K562 (cell line): ENCODE data around the gene STEAP1B. TPM values are rescaled to one million over a fixed set of nuclear protein-coding genes. Genes with fewer than 3 reads are reported as not detected.

Experiments
- ADNP ChIP-seq: fragments of 200-800 bp; sonication (Bioruptor generic); IDR thresholded peaks from 2 replicates; pipeline ENCODE4 v1.6.1; 2016; ENCODE audit warnings: missing genetic modification characterization, missing compliant biosample characterization
- BHLHE40 ChIP-seq: IDR thresholded peaks from 2 replicates; pipeline ENCODE4 v1.6.1; 2011; ENCODE audit warnings: low read length, improper control_type of control experiment
- BRCA1 ChIP-seq, 2 experiments: fragments of 450-650 bp in 1 of 2; sonication (generic) in 1 of 2; formaldehyde crosslinking in 1 of 2; IDR thresholded peaks; 2 replicates each; pipeline versions ENCODE4 v1.5.0 to v1.6.1; 2017 to 2020; ENCODE audit warnings: mild to moderate bottlenecking in 1 of 2, missing genetic modification reagents in 1 of 2
- BRD9 ChIP-seq: fragments of 450-650 bp; IDR thresholded peaks from 2 replicates; pipeline ENCODE4 v1.6.1; 2018; ENCODE audit warnings: low read depth; ENCODE audit not compliant: partially characterized antibody
- CBFB ChIP-seq: sonication (generic); formaldehyde crosslinking; IDR thresholded peaks from 2 replicates; pipeline ENCODE4 v1.4.0; 2020; ENCODE audit warnings: mild to moderate bottlenecking, missing genetic modification reagents
- CHD2 ChIP-seq: IDR thresholded peaks from 2 replicates; pipeline ENCODE4 v1.6.1; 2011; ENCODE audit warnings: low read depth, low read length
- EWSR1 ChIP-seq: fragments of 450-650 bp; IDR thresholded peaks from 2 replicates; pipeline ENCODE4 v1.6.1; 2018; ENCODE audit warnings: borderline replicate concordance, mild to moderate bottlenecking, low read depth, moderate library complexity; ENCODE audit not compliant: partially characterized antibody
- KLF13 ChIP-seq: fragments of 450-650 bp; IDR thresholded peaks from 2 replicates; pipeline ENCODE4 v1.6.1; 2016; ENCODE audit warnings: missing genetic modification characterization, low read depth, mild to moderate bottlenecking, missing compliant biosample characterization, moderate library complexity, borderline replicate concordance
- KLF16 ChIP-seq: IDR thresholded peaks from 2 replicates; pipeline ENCODE4 v1.6.1; 2016; ENCODE audit warnings: antibody characterized with exemption
- NEUROD1 ChIP-seq: fragments of 150-350 bp; IDR thresholded peaks from 2 replicates; pipeline ENCODE4 v1.6.1; 2014; ENCODE audit warnings: borderline replicate concordance, low read length, low read depth; ENCODE audit not compliant: partially characterized antibody
- NR1H2 ChIP-seq: sonication (generic); formaldehyde crosslinking; IDR thresholded peaks from 2 replicates; pipeline ENCODE4 v1.4.0; 2020; ENCODE audit warnings: mild to moderate bottlenecking, missing genetic modification reagents
- RUNX1 ChIP-seq: sonication (generic); IDR thresholded peaks from 2 replicates; pipeline ENCODE4 v1.6.1; 2016; ENCODE audit warnings: antibody characterized with exemption, low read depth
- STAG1 ChIP-seq: sonication (generic); formaldehyde crosslinking; IDR thresholded peaks from 2 replicates; pipeline ENCODE4 v1.5.0; 2020; ENCODE audit warnings: missing genetic modification reagents, borderline replicate concordance
- TAL1 ChIP-seq: fragments of 450-650 bp; IDR thresholded peaks from 2 replicates; pipeline ENCODE4 v1.6.1; 2016; ENCODE audit warnings: mild to moderate bottlenecking
- ZNF134 ChIP-seq: fragments of 250-450 bp; sonication (Bioruptor Pico); conservative IDR thresholded peaks from 2 replicates; pipeline ENCODE4 v1.4.0; 2020
- ZNF586 ChIP-seq: fragments of 450-650 bp; formaldehyde crosslinking; conservative IDR thresholded peaks from 2 replicates; pipeline ENCODE4 v1.4.0; 2020; ENCODE audit warnings: mild to moderate bottlenecking, moderate library complexity
- ZNF655 ChIP-seq: fragments of 250-450 bp; sonication (Bioruptor Pico); IDR thresholded peaks from 2 replicates; pipeline ENCODE4 v1.5.0; 2021
- ZNF696 ChIP-seq: fragments of 250-450 bp; sonication (Bioruptor Pico); conservative IDR thresholded peaks from 2 replicates; pipeline ENCODE4 v1.4.0; 2020; ENCODE audit warnings: mild to moderate bottlenecking, moderate library complexity
- polyA plus RNA-seq, 8 experiments: library from polyadenylated mRNA; depleted of rRNA in 4 of 8; stranded (reverse) in 5 of 8; unstranded in 3 of 8; fragments of >200 nt; fragmentation: Nextera tagmentation in 2 of 8; fragmentation: Illumina TruSeq in 1 of 8; extraction: Ambion mirVana in 2 of 8; extraction: Trizol in 1 of 8; gene quantifications; 2 replicates each; pipeline versions ENCODE4 v1.2.1 to v1.2.3, GENCODE V29; 2011 to 2014; ENCODE audit warnings: inconsistent platforms in 1 of 8, missing spikeins in 1 of 8
- total RNA-seq, 7 experiments: library from RNA; depleted of rRNA in 6 of 7; stranded (reverse); fragments of >200 nt in 6 of 7; fragmentation: Illumina TruSeq in 2 of 7; extraction: Trizol in 2 of 7; gene quantifications; 2 replicates each; pipeline versions ENCODE4 v1.2.1 to v1.2.3, GENCODE V29; 2011 to 2021; ENCODE audit warnings: low replicate concordance in 1 of 7
- TF ChIP-seq, protein P1 (sequence below): fragments of 450-650 bp; formaldehyde crosslinking; IDR thresholded peaks from 2 replicates; pipeline ENCODE4 v1.4.0; 2020; ENCODE audit warnings: mild to moderate bottlenecking, moderate library complexity
- TF ChIP-seq, protein P2 (sequence below), 3 experiments: IDR thresholded peaks in 2 of 3; conservative IDR thresholded peaks in 1 of 3; 2 replicates each; pipeline ENCODE4 v1.5.1; 2011 to 2012; ENCODE audit warnings: low read length in 3 of 3, mild to moderate bottlenecking in 3 of 3, control low read depth in 2 of 3, improper control_type of control experiment in 1 of 3, inconsistent platforms in 1 of 3, low read depth in 1 of 3, mixed read lengths in 1 of 3, moderate library complexity in 1 of 3; ENCODE audit not compliant: insufficient read depth in 2 of 3
- TF ChIP-seq, protein P3 (sequence below): sonication (generic); formaldehyde crosslinking; IDR thresholded peaks from 2 replicates; pipeline ENCODE4 v1.8.0; 2022; ENCODE audit warnings: missing genetic modification reagents, mild to moderate bottlenecking, moderate library complexity, borderline replicate concordance
- TF ChIP-seq, protein P4 (sequence below), 2 experiments: fragments of 450-650 bp in 1 of 2; sonication (generic) in 1 of 2; formaldehyde crosslinking; conservative IDR thresholded peaks; 2 replicates each; pipeline versions ENCODE4 v1.4.0 to v1.8.1; 2020 to 2022; ENCODE audit warnings: mild to moderate bottlenecking in 1 of 2, missing genetic modification reagents in 1 of 2

The STEAP1B gene
- total and polyA plus RNA-seq, 9 of the 15 experiments (the other 6 are each of a cell fraction or from before 2014, with no cell fraction given), result 20.0 to 38.5 (median 30.6) TPM

GRCh38 chr7:22488643-22489462, 11.1 kb downstream of the STEAP1B start (continued):
- TF ChIP-seq, protein P1, sequence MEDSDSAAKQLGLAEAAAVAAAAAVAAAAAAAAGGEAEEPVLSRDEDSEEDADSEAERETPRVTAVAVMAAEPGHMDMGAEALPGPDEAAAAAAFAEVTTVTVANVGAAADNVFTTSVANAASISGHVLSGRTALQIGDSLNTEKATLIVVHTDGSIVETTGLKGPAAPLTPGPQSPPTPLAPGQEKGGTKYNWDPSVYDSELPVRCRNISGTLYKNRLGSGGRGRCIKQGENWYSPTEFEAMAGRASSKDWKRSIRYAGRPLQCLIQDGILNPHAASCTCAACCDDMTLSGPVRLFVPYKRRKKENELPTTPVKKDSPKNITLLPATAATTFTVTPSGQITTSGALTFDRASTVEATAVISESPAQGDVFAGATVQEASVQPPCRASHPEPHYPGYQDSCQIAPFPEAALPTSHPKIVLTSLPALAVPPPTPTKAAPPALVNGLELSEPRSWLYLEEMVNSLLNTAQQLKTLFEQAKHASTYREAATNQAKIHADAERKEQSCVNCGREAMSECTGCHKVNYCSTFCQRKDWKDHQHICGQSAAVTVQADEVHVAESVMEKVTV, result peak; percentile 87
- TF ChIP-seq, protein P2, sequence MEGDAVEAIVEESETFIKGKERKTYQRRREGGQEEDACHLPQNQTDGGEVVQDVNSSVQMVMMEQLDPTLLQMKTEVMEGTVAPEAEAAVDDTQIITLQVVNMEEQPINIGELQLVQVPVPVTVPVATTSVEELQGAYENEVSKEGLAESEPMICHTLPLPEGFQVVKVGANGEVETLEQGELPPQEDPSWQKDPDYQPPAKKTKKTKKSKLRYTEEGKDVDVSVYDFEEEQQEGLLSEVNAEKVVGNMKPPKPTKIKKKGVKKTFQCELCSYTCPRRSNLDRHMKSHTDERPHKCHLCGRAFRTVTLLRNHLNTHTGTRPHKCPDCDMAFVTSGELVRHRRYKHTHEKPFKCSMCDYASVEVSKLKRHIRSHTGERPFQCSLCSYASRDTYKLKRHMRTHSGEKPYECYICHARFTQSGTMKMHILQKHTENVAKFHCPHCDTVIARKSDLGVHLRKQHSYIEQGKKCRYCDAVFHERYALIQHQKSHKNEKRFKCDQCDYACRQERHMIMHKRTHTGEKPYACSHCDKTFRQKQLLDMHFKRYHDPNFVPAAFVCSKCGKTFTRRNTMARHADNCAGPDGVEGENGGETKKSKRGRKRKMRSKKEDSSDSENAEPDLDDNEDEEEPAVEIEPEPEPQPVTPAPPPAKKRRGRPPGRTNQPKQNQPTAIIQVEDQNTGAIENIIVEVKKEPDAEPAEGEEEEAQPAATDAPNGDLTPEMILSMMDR (IDR thresholded peaks at IDR 0.05 in 2 of 3, conservative IDR thresholded peaks at IDR 0.05 in 1 of 3; ENCODE audit: insufficient read depth in 2 of 3, low read depth in 1 of 3, low read length in 3 of 3), result peak; percentile 84 to 93 (median 84)
- no peak for TF ChIP-seq NEUROD1
- no peak for TF ChIP-seq ZNF134 (CRISPR knock-in tag)
- peak; percentile 97 for TF ChIP-seq BHLHE40
- TF ChIP-seq, protein P3, sequence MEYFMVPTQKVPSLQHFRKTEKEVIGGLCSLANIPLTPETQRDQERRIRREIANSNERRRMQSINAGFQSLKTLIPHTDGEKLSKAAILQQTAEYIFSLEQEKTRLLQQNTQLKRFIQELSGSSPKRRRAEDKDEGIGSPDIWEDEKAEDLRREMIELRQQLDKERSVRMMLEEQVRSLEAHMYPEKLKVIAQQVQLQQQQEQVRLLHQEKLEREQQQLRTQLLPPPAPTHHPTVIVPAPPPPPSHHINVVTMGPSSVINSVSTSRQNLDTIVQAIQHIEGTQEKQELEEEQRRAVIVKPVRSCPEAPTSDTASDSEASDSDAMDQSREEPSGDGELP, result no peak
- no peak for TF ChIP-seq CHD2
- no peak for TF ChIP-seq BRD9
- no peak for TF ChIP-seq ZNF586 (CRISPR knock-in tag)
- TF ChIP-seq KLF16, result peak; percentile 46; the same call in 1 of the 2 replicates
- peak; percentile 96 for TF ChIP-seq STAG1 (CRISPR knock-in tag)
- no peak for TF ChIP-seq CBFB
- no peak for TF ChIP-seq NR1H2 (CRISPR knock-in tag)
- TF ChIP-seq KLF13 (tag), result no peak
- no peak for TF ChIP-seq EWSR1
- no peak for TF ChIP-seq ZNF655
- TF ChIP-seq BRCA1 (IDR thresholded peaks at IDR 0.05), result no peak
- no peak for TF ChIP-seq BRCA1 (CRISPR knock-in tag; IDR thresholded peaks at IDR 0.05)
- TF ChIP-seq ADNP (tag), result no peak
- TF ChIP-seq, protein P4, sequence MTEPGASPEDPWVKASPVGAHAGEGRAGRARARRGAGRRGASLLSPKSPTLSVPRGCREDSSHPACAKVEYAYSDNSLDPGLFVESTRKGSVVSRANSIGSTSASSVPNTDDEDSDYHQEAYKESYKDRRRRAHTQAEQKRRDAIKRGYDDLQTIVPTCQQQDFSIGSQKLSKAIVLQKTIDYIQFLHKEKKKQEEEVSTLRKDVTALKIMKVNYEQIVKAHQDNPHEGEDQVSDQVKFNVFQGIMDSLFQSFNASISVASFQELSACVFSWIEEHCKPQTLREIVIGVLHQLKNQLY (CRISPR knock-in tag; conservative IDR thresholded peaks at IDR 0.05), result no peak
- TF ChIP-seq ZNF696 (CRISPR knock-in tag), result no peak
- no peak for TF ChIP-seq RUNX1
- no peak for TF ChIP-seq TAL1
